Stimulated activated CD4-positive, alpha-beta T cell treated with anti-CD3 and anti-CD28 coated beads, TNF-alpha, amount 100 ng/mL, for 24 hours (primary cell): Measurements from ENCODE around the gene SEC22A.

Source experiments
- DNase-seq, 3 experiments: peaks; one replicate each; pipeline ENCODE4 v3.0.0-alpha.2; 2020; ENCODE audit warnings: low read depth in 3 of 3

Gene SEC22A

GRCh38 chr3:123201557-123202427, at the start of gene SEC22A:
TSS of gene SEC22A (plus strand) at chr3:123201943. CDS start at chr3:123209218, 7,275 bp downstream.
- DNase-seq, result peak; percentile 86 to 96 (median 93)

GRCh38 chr3:123152687-123153086, 49.1 kb upstream of the SEC22A start:
- no peak for DNase-seq

- DNase-seq, result no peak
These were observed 48.4 kb upstream of the SEC22A start for GRCh38 chr3:123153125-123154019.

- DNase-seq, result no peak
These were observed 47.4 kb upstream of the SEC22A start for GRCh38 chr3:123154020-123154985.

- DNase-seq, result no peak
These were observed 46.2 kb upstream of the SEC22A start for GRCh38 chr3:123155471-123156011.

GRCh38 chr3:123156276-123156995, 45.3 kb upstream of the SEC22A start:
- DNase-seq, result no peak

- DNase-seq, result no peak
These were observed 44.5 kb upstream of the SEC22A start for GRCh38 chr3:123157209-123157597.

GRCh38 chr3:123157598-123158287, 44.0 kb upstream of the SEC22A start:
- no peak for DNase-seq

- no peak for DNase-seq
These were observed 43.4 kb upstream of the SEC22A start for GRCh38 chr3:123158330-123158729.

- DNase-seq, result no peak
These were observed 42.8 kb upstream of the SEC22A start for GRCh38 chr3:123158899-123159390.

GRCh38 chr3:123159926-123160635, 41.7 kb upstream of the SEC22A start:
- DNase-seq, result no peak

- DNase-seq, result no peak
These were observed 40.6 kb upstream of the SEC22A start for GRCh38 chr3:123161167-123161566.

- no peak for DNase-seq
These were observed 38.6 kb upstream of the SEC22A start for GRCh38 chr3:123163141-123163540.

GRCh38 chr3:123165163-123165562, 36.6 kb upstream of the SEC22A start:
- no peak for DNase-seq

- DNase-seq, result no peak
These were observed 34.1 kb upstream of the SEC22A start for GRCh38 chr3:123167686-123168085.

GRCh38 chr3:123168122-123168521, 33.6 kb upstream of the SEC22A start:
- no peak for DNase-seq

GRCh38 chr3:123168605-123169004, 33.1 kb upstream of the SEC22A start:
- no peak for DNase-seq

GRCh38 chr3:123169492-123169929, 32.2 kb upstream of the SEC22A start:
- no peak for DNase-seq

GRCh38 chr3:123169930-123170329, 31.8 kb upstream of the SEC22A start:
- DNase-seq, result no peak
